MM.1S (cell line): ENCODE results near the gene XPR1.

ENCODE experiments used
- DNase-seq: peaks from one replicate; pipeline ENCODE4 v3.0.0-alpha.2; 2015
- H2AFZ ChIP-seq: fragments of 300-600 bp; sonication (generic); 2 replicates; pipeline ENCODE4 v1.6.0; 2016; ENCODE audit warnings: antibody characterized with exemption, low read length
- H3F3A ChIP-seq: fragments of 300-600 bp; sonication (generic); 2 replicates; pipeline ENCODE4 v1.6.1; 2016; ENCODE audit warnings: mild to moderate bottlenecking, antibody characterized with exemption, low read length, moderate library complexity, mixed read lengths; ENCODE audit not compliant: insufficient read depth
- H3K27ac ChIP-seq: fragments of 300-600 bp; sonication (generic); 2 replicates; pipeline ENCODE4 v1.5.1; 2016; ENCODE audit warnings: mild to moderate bottlenecking, low read length
- H3K27me3 ChIP-seq: fragments of 300-600 bp; sonication (generic); replicated peaks from 2 replicates; pipeline ENCODE4 v1.6.0; 2016; ENCODE audit warnings: low read length; ENCODE audit not compliant: insufficient read depth
- H3K36me3 ChIP-seq: fragments of 300-600 bp; sonication (generic); replicated peaks from 2 replicates; pipeline ENCODE4 v1.6.1; 2016; ENCODE audit warnings: mild to moderate bottlenecking, low read length, mixed read lengths; ENCODE audit not compliant: insufficient read depth
- H3K4me1 ChIP-seq: fragments of 300-600 bp; sonication (generic); 2 replicates; pipeline ENCODE4 v1.6.1; 2016; ENCODE audit warnings: low read length, mixed read lengths
- H3K4me2 ChIP-seq: fragments of 300-600 bp; sonication (generic); 2 replicates; pipeline ENCODE4 v1.6.0; 2016; ENCODE audit warnings: low read depth, low read length
- H3K4me3 ChIP-seq: fragments of 300-600 bp; sonication (generic); 2 replicates; pipeline ENCODE4 v1.5.1; 2016; ENCODE audit warnings: low read length, mixed read lengths
- H3K79me2 ChIP-seq: fragments of 300-600 bp; sonication (generic); 2 replicates; pipeline ENCODE4 v1.6.1; 2016; ENCODE audit warnings: mixed run types, low read length, mixed read lengths
- H3K9ac ChIP-seq: fragments of 300-600 bp; sonication (generic); 2 replicates; pipeline ENCODE4 v1.6.1; 2016; ENCODE audit warnings: low read length, mixed read lengths
- H3K9me2 ChIP-seq: fragments of 300-600 bp; sonication (generic); replicated peaks from 2 replicates; pipeline ENCODE4 v1.6.1; 2016; ENCODE audit warnings: mild to moderate bottlenecking, low read length, mixed read lengths; ENCODE audit not compliant: insufficient read depth
- H3K9me3 ChIP-seq: fragments of 300-600 bp; sonication (generic); replicated peaks from 2 replicates; pipeline ENCODE4 v1.6.1; 2016; ENCODE audit warnings: mild to moderate bottlenecking, low read length, mixed read lengths; ENCODE audit not compliant: insufficient read depth
- H4K20me1 ChIP-seq: fragments of 300-600 bp; sonication (generic); 2 replicates; pipeline ENCODE4 v1.6.1; 2016; ENCODE audit warnings: mild to moderate bottlenecking, low read length, moderate library complexity, mixed read lengths; ENCODE audit not compliant: insufficient read depth
- CTCF ChIP-seq: fragments of 300-600 bp; sonication (generic); IDR thresholded peaks from 2 replicates; pipeline ENCODE4 v1.5.1; 2016; ENCODE audit warnings: antibody characterized with exemption, low read length, mixed read lengths
- EZH2 ChIP-seq: fragments of 300-600 bp; sonication (generic); optimal IDR thresholded peaks from 2 replicates; pipeline ENCODE3; 2017; ENCODE audit warnings: low read depth, mild to moderate bottlenecking, antibody characterized with exemption, low read length, mixed read lengths
- EZH2phosphoT487 ChIP-seq: fragments of 300-600 bp; sonication (generic); IDR thresholded peaks from 2 replicates; pipeline ENCODE4 v1.6.1; 2018; ENCODE audit warnings: antibody characterized with exemption, low read length

XPR1 gene

DNA sequence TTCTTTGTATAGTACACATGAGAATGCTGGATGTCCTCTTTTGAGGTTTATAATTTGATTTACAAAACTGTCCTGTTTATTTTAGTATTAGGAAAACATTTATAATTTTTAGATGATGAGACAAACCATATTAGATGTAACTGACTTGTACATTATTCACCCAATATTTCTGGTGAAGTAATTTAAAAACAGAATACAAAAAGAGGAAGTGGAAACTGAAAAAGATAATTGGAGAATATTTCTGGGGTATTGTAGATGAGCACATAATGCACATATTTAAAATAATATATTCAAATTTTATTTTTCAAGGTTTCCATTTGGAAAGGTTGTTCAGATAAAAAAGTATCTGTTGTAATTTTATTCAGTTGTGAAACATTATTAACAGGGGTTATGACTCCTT, 40.7 kb downstream of the XPR1 start:
- Histone ChIP-seq H3K4me3 (no peak overlapping the region), H4K20me1 (no peaks in the 10 kb centered on the region), H3K9me2 (no peaks in the 10 kb centered on the region), H3K27me3 (no peaks in the 10 kb centered on the region), H3K9ac (no peak overlapping the region), H3F3A (no peaks in the 10 kb centered on the region), H3K79me2 (peaks cover 32% of the 10 kb centered on the region), H3K4me1 (peaks cover 11% of the 10 kb centered on the region; the same call in 1 of the 2 replicates), H2AFZ (no peak overlapping the region), H3K36me3 (no peaks in the 10 kb centered on the region), H3K27ac (no peak overlapping the region), H3K9me3 (no peaks in the 10 kb centered on the region), H3K4me2 (no peak overlapping the region)
- DNase-seq = no peak
- TF ChIP-seq CTCF (no peak), EZH2 (no peak), EZH2phosphoT487 (no peak)

DNA sequence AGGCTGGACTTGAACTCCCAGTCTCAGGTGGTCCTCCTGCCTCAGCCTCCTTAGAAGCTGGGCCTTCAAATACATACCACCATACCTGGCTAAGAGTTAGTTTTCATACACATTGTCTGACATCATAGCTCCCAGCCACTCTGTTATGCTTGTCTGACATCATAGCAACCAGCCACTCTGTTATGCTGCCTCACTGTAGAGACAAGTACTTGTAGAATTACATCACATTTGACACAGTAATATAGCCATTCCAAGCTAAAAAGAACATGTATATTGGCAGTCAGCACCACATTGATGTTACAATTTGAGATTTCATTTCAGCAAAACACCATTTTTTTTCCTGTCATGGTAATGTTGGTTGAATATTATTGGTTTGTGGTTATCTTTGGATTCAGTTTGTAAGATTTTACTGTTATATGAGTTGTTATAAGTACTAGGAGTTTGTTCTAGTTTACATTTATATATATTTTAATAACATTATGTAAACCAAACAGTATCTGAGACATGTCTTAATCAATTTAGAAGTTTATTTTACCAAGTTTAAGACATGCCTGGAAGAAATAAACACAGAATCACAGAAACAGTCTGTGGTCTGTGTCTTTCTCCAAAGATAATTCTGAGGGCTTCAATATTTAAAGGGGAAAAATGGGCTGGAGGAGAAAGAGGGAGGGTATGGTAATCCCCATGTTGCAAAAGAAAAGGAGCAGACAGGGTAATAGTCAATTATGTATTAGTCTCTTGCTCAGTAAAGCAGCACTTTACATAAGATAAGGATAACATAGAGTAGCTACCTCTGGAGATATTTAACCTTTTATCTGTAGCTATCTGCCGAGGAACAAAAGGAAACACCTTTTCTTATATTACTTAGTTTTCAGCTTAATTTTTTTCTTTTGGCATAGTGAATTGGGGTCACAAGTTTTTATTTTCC, 43.0 kb downstream of the XPR1 start:
- peaks cover 29% of the 10 kb centered on the region for H3K79me2 ChIP-seq
- TF ChIP-seq EZH2phosphoT487 = no peak
- no peak for TF ChIP-seq EZH2
- TF ChIP-seq CTCF = no peak

GRCh38 chr1:180675586-180675985, 43.8 kb downstream of the XPR1 start:
- no peak for TF ChIP-seq EZH2phosphoT487
- no peak for TF ChIP-seq CTCF
- TF ChIP-seq EZH2 = no peak
- Histone ChIP-seq H3F3A (no peaks in the 10 kb centered on the region), H3K79me2 (peaks cover 25% of the 10 kb centered on the region), H3K9ac (no peak overlapping the region), H3K4me1 (peaks cover 4% of the 10 kb centered on the region; the same call in 1 of the 2 replicates), H3K27me3 (no peaks in the 10 kb centered on the region), H2AFZ (no peak overlapping the region), H4K20me1 (no peaks in the 10 kb centered on the region), H3K4me3 (no peak overlapping the region), H3K9me2 (no peaks in the 10 kb centered on the region), H3K36me3 (no peaks in the 10 kb centered on the region), H3K27ac (no peak overlapping the region), H3K4me2 (no peak overlapping the region), H3K9me3 (no peaks in the 10 kb centered on the region)
- no peak for DNase-seq

More for the DNA sequence above, 43.0 kb downstream of the XPR1 start:
- Histone ChIP-seq H2AFZ (no peak overlapping the region), H3K9me2 (no peaks in the 10 kb centered on the region), H3F3A (no peaks in the 10 kb centered on the region), H3K27ac (no peak overlapping the region), H3K36me3 (no peaks in the 10 kb centered on the region), H4K20me1 (no peaks in the 10 kb centered on the region), H3K9me3 (no peaks in the 10 kb centered on the region), H3K4me2 (no peak overlapping the region), H3K4me1 (peaks cover 10% of the 10 kb centered on the region; the same call in 1 of the 2 replicates), H3K9ac (no peak overlapping the region), H3K4me3 (no peak overlapping the region), H3K27me3 (no peaks in the 10 kb centered on the region)
- no peak for DNase-seq
